AG20443 (cell line): ENCODE data around the gene RXFP2.

ENCODE experiments used
- DNase-seq: peaks from one replicate; pipeline ENCODE4 v3.0.0; 2012; ENCODE audit warnings: low spot score, mixed read lengths

RXFP2 gene

GRCh38 chr13:31739226-31739625, at the start of gene RXFP2:
Gene RXFP2, plus strand, starts transcription at chr13:31739526. Its CDS starts 87 bp downstream, at chr13:31739613.
- DNase-seq, result no peak

GRCh38 chr13:31697290-31697689, 42.0 kb upstream of the RXFP2 start:
- DNase-seq, result no peak

- DNase-seq, result no peak
Measured at GRCh38 chr13:31699650-31700049, 39.7 kb upstream of the RXFP2 start.

GRCh38 chr13:31703780-31704179, 35.5 kb upstream of the RXFP2 start:
- DNase-seq, result no peak

GRCh38 chr13:31706105-31706504, 33.2 kb upstream of the RXFP2 start:
- DNase-seq, result no peak

GRCh38 chr13:31717583-31717982, 21.7 kb upstream of the RXFP2 start:
- peak; percentile 14 for DNase-seq

GRCh38 chr13:31719214-31719613, 20.1 kb upstream of the RXFP2 start:
- DNase-seq, result no peak

- DNase-seq, result peak; percentile 8
Measured at GRCh38 chr13:31722673-31723072, 16.7 kb upstream of the RXFP2 start.

- no peak for DNase-seq
Measured at GRCh38 chr13:31725841-31726240, 13.5 kb upstream of the RXFP2 start.

- DNase-seq, result no peak
Measured at GRCh38 chr13:31731921-31732320, 7.4 kb upstream of the RXFP2 start.

- no peak for DNase-seq
Measured at GRCh38 chr13:31733066-31733465, 6.3 kb upstream of the RXFP2 start.

- DNase-seq, result no peak
Measured at GRCh38 chr13:31733647-31734046, 5.7 kb upstream of the RXFP2 start.

- peak; percentile 77 for DNase-seq
Measured at GRCh38 chr13:31742097-31742734, 2.9 kb downstream of the RXFP2 start.

- no peak for DNase-seq
Measured at GRCh38 chr13:31747291-31747690, 8.0 kb downstream of the RXFP2 start.

- DNase-seq, result no peak
Measured at GRCh38 chr13:31747966-31748365, 8.6 kb downstream of the RXFP2 start.

- DNase-seq, result peak; percentile 77
Measured at GRCh38 chr13:31749929-31750328, 10.6 kb downstream of the RXFP2 start.

GRCh38 chr13:31755211-31755610, 15.9 kb downstream of the RXFP2 start:
- no peak for DNase-seq

- peak; percentile 74 for DNase-seq
Measured at GRCh38 chr13:31755803-31756212, 16.5 kb downstream of the RXFP2 start.

- peak; percentile 80 for DNase-seq
Measured at GRCh38 chr13:31756346-31756745, 17.0 kb downstream of the RXFP2 start.

- peak; percentile 41 for DNase-seq
Measured at GRCh38 chr13:31761951-31762350, 22.6 kb downstream of the RXFP2 start.

GRCh38 chr13:31764556-31764955, 25.2 kb downstream of the RXFP2 start:
- DNase-seq, result no peak

- DNase-seq, result peak; percentile 43
Measured at GRCh38 chr13:31765138-31765785, 25.9 kb downstream of the RXFP2 start.

GRCh38 chr13:31767175-31767900, 28.0 kb downstream of the RXFP2 start:
- DNase-seq, result peak; percentile 76
